DND-41 (cell line): ENCODE data around the gene DNAH10.

Experiments
- EZH2 ChIP-seq: IDR thresholded peaks from 3 replicates; pipeline ENCODE4 v1.6.1; 2012; ENCODE audit warnings: borderline replicate concordance, low read depth, mild to moderate bottlenecking, moderate library complexity, low read length, inconsistent platforms; ENCODE audit not compliant: severe bottlenecking
- TF ChIP-seq, protein P1 (sequence below): IDR thresholded peaks from 2 replicates; pipeline ENCODE4 v1.5.1; 2012; ENCODE audit warnings: borderline replicate concordance, low read length, moderate library complexity, mild to moderate bottlenecking; ENCODE audit not compliant: poor library complexity, severe bottlenecking; ENCODE audit errors: extremely low read depth

DNA sequence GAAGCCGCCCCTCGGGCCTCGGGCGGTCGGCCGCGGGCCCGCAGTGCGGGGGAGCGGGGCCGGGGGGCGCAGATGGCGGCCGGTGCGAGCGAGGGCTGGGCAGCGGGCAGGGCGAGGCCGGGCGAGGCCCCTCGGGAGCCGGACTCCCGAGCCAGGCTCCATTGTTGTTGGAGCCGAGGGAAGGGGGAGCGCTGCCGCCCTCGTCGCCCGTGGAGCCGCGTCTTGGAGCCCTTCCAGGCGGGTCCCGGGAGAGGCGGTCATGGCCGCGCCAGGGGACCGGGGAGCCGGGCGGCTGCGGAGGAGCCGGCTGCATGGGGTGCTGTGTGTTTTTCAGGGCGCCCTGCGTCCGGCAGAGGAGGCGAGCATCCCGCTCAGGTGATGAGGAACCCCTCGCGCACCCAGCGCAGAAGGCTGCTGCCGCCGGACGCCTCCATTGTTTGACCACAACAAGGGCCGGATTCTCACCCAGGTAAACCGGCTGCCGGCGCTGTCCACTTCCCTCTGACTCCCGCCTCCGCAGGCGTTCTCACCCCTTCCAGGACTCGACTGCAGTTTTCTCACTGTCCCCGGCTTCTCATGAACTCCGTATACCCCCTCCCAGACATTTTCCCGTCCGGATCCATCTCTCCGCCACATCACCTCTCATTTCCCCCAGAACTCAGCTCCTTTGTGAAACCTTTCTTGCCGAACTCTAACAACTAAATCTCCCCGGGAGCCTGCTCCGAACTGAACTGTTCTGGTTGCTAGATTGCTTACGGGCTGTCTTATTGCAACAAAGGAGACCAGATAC, 211.6 kb downstream of the DNAH10 start:
- TF ChIP-seq, protein P1, sequence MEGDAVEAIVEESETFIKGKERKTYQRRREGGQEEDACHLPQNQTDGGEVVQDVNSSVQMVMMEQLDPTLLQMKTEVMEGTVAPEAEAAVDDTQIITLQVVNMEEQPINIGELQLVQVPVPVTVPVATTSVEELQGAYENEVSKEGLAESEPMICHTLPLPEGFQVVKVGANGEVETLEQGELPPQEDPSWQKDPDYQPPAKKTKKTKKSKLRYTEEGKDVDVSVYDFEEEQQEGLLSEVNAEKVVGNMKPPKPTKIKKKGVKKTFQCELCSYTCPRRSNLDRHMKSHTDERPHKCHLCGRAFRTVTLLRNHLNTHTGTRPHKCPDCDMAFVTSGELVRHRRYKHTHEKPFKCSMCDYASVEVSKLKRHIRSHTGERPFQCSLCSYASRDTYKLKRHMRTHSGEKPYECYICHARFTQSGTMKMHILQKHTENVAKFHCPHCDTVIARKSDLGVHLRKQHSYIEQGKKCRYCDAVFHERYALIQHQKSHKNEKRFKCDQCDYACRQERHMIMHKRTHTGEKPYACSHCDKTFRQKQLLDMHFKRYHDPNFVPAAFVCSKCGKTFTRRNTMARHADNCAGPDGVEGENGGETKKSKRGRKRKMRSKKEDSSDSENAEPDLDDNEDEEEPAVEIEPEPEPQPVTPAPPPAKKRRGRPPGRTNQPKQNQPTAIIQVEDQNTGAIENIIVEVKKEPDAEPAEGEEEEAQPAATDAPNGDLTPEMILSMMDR: no peak
- TF ChIP-seq EZH2: no peak
